LHCN-M2 (cell line): ENCODE results near the gene FGF3. TPM values are rescaled to one million over a fixed set of nuclear protein-coding genes. Genes with fewer than 3 reads are reported as not detected.
A peak's percentile ranks its signal among the peaks of the same experiment; 100 is the strongest.

Source experiments
- DNase-seq: peaks from one replicate; pipeline ENCODE4 v3.0.0-alpha.2; 2012; ENCODE audit warnings: low read depth
- total RNA-seq: library from RNA; depleted of rRNA; stranded (reverse); fragments of >200 nt; gene quantifications from 2 replicates; pipeline ENCODE4 v1.2.3, GENCODE V29; 2014

FGF3 gene
- total RNA-seq, 1 experiment from 2014 or later, result not detected

DNA sequence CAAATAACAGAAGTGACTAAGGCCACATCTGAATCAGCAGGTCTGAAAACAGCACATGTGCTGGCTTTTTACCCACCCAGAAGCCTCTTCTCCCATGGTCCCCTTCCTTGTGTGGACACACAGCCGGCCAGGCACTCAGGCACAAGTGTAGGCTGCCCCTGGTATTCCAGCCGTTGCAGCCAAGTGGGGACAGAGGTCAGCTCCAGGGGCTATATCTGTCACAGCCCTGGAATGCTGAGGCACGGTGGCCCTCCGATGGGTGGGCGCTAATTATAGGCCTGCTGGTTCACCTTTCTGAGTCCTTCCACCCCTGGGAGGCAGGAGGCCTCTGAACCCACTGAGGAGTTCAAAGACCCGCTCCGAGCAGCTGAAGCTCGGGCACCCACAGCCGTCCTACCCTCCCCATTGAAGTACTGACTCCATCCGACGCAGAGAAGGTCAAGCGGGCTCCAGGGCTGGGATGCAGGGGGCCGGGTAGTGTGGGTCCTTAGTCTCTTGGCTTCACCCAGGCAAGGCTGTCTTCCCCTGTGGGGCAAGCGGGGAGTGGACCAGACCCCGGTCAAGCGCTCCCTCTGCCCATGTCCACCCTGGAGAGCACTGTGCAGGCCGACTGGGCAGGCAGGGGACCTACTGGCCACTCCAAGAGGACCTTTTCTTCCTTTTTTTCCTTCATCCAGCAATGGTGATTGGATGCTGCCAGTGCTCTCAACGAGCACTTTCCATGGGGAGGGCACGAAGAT, 14.3 kb downstream of the FGF3 start:
- DNase-seq, result no peak

DNA sequence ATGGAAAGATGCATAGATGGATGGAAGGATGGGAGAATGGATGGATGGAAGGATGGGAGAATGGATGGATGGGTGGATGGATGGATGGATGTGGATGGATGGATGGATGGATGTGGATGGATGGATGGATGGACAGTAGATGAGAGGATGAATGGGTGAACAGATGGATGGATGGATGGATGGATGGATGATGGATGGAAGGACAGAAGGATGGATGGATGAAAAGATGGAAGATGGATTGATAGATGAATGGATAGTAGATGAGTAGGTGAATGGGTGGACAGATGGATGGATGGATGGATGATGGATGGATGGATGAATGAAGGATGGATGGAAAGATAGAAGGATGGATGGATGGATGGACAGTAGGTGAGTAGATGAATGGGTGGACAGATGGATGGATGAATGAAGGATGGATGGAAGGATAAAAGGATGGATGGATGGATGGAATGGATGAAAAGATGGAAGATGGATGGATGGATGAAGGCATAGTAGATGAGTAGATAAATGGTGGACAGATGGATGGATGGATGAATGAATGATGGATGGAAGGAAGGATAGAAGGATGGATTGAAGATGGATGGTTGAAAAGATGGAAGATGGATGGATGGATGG, 15.5 kb downstream of the FGF3 start:
- DNase-seq, result no peak

DNA sequence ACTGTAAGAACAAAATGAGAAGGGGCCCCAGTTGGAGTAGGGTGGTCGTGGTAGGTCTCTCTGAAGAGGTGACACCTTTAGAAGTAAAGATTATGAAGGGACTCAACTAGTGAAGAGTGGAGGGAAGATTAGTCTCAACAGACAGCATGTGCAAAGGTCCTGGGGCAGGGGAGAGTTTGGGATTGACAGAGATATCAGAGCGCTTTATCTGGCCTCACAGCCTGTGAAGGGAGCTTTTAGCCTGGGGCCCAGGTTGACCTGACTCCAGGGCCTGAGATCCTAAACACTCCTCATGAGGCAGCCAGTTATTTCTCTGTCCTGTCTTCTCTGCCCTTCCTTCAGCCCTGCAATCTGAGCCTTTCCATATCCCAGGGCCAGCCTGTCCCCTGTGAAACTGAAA, 16.2 kb downstream of the FGF3 start:
- DNase-seq, result no peak

DNA sequence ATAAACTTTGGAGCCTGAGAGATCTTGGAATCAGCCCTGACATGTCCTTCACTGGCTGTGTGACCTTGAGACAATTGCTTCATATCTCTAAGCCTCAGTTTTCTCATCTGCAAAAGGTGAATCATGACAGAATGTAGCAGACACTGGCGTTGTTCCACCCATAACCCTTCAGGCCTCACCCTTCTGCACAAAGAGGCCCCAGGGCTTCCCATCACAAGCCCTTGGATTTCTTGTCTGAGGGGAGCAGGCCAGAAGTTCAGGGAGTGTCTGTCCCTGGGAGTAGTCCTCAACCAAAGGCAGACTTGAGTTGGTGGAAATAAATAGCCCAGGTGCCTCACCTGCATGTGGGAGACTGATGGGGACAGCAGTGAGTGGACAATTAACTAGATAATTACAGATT, 16.6 kb downstream of the FGF3 start:
- DNase-seq, result no peak

DNA sequence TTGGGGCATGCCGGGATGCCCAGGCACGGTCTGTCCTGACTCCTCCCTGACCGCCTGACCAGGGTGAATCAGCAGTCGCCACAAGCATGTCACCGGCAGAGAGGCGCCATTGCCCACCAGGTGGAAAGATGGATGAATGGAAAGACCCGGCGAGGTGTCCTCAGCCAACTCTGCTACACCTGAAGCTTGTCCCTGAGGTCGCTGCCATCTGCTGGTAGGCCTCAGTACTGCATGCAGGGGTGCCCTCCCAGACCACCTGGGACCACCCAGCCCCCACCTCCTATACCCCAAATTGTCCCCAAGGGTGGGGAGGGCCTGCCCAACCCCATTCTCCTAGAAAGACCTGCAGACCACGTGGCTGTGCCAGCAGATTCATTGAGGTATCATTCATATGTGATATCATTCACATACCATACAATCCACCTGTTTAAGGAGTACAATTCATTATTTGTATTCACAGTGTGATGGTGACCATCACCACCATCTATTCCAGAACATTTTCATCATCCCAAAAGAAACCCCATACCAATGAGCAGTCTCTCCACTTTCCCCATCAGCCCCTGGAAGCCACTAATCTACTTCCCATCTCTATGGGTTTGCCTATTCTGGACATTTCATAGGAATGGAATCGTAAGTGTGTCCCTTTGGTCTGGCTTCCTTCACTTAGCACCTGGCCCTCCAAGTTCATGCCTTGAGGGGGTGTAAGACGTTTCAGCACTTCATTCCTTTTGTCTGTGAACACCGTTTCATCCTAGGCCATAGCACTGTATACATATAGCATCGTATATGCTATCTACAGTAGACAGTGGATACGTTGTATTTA, 17.5 kb downstream of the FGF3 start:
- no peak for DNase-seq

DNA sequence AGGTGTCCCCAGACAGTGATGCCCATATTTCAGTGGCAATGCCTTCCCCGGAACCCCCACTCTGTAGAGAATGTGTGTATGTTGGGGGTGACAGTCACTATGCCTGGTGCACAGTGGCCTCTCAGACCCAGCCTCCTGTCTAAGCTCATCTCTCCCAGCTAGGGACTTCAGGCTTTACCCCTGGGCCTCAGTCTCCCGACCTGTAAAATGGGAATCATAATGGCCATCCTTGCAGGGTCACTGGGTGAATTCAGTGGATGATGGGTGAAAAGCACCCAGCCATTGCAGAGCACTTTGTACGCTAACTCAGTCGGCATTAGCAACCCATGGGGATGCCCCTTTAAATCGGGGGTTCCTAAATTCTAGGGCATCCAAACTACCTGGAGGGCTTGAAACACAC, 18.9 kb downstream of the FGF3 start:
- no peak for DNase-seq

DNA sequence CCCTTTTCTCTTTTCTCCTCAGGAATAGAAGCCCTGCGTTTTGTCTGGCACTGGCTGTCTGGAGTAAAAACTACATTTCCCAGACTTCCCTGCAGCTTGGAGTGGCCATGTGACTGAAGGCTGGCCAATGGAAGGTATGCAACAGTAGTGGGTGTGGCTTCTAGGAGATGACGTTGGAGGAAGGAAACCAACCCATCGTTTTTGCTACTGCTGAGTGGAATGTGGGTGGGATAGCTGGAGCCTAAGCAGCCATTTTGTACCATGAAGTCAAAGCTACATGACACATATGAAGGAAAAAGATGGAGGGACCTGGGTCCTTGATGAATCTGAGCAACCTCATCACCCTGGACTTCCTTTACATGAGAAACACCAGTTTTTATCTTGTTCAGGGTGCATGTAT, 19.6 kb downstream of the FGF3 start:
- DNase-seq, result peak; percentile 11

DNA sequence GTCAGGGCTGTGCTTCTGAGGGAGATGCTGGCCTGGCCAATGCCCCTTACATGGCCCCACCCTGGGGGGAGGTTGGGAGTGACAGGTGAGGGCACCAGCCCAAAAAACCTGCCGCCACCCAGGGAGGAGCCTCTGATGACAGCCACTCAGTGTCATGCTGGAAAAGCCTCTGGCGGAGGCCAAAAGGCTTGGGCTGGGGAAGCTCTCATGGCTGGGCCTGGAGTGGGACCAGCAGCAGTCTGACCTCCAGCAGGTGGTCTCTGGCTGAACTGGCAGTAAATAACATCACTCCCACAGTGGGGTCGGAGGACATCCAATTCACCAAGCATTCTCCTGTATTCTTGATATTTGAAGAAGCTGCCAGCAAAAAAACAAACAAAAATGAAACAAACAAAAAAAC, 20.1 kb downstream of the FGF3 start:
- no peak for DNase-seq

DNA sequence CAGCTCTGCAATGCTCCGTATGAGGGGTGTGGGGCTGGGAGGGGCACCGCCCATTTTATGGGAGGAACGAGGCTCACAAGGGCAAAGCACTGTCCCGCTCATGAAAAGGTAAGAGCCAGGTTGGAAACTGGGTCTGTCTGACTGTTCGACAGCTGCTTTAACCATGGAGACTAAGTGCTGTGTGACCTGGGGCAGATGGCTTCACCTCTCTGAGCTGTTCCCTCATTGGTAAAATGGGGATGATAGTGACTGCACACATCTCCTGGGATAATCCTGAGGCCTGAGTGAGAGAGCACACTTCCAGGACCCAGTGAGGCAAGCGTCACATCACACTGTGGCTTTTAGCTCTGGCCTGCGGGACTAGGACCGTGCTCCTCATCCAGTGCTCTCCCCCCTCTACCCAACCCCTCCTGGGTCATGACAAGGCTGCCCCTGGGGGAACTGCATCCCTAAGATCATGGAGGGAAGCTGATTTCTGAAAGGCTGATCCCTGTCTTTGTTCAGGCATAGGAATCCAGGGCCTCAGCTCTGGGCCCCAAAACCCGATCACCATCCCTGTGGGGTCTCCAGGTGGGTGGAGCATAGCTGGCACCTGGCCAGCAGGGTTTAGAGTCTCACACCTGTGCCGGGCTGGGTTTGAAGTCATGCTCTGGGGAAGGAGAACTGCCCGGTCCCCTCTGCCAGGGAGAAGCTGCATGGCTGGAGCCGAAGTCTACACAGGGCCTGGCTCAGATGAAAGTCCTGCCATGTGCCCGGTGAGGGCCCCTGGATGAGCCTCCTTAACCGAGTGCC, 21.3 kb downstream of the FGF3 start:
- no peak for DNase-seq

DNA sequence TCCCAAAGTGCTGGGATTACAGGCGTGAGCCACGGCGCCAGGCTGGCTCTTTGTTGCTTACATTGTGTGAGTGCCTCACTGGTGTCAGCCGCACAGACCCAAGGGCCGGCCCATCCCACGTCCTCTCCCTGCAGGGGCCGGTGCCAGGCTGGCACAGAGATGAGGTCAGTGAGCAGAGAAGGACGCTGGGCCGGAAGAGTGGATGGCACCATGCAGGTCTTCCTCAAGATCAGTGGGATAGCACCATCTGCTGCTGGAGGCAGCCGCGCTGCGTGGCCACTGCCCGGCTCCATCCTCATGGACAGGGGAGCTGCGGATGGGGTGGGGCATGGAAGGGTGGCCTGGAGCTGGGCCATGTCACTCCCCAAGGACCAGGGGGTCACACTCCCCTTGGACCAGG, 22.1 kb downstream of the FGF3 start:
- no peak for DNase-seq

DNA sequence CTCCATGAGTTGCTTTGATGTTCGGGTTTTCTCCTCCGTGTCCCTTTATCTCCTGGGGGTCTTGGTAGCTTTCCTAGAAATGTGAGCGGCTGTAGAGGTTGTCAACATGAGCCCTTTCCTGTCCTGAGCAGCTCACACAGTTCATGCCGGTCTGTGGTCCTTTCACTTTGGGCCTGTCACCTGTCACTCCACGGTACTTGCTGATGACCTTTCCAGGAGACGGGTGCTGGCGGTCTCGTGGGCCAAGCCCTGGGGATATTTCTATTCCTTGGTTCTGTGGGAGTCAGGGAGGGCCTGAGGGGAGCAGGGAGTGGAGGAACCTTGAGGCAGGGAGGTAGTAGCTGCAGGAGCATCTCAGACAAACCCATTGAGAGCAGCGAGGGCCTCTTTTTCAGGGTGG, 23.2 kb downstream of the FGF3 start:
- no peak for DNase-seq

DNA sequence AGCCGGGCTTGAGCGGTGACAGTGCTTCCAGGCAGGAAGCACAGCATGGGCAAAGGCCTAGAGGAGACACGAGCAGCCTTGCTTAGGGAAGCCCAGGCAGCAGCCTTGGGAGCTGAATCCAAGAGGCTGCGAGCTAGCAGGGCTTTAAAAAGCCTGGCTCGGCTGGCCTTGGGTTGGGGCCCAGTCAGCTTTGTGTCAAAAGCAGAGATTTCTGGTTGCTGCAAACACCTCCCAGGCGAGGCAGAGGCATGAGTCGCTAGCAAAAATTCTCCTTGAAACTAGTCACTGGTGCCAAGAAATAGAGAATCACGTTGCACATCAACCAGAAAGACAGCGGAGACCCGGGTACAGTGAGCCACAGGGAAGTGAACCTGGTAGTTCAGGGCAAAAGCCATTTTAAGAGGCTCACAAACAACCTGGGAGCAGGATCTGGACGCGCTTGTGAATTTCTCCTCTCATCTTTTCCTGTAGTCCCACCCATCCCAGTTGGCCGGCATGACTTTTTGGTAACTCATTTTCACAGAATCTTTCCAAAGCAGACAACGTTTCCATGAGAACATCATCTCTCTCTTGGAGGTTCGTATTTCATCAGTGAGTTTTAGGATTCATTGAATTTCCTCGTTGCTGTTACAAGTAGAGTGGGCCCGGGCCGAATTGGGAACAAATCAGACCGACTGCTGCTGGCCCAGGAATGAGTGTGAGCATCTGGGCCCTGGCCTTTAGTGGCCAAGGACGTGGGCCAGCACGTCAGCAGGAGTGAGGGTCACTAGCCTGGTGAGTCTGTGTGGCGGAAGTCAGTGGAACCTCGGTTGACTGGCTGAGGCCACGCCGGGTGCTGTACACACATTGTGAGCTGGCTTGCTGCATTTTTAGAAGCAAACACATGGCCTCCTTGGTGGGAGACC, 27.7 kb downstream of the FGF3 start:
- peak; percentile 44 for DNase-seq

DNA sequence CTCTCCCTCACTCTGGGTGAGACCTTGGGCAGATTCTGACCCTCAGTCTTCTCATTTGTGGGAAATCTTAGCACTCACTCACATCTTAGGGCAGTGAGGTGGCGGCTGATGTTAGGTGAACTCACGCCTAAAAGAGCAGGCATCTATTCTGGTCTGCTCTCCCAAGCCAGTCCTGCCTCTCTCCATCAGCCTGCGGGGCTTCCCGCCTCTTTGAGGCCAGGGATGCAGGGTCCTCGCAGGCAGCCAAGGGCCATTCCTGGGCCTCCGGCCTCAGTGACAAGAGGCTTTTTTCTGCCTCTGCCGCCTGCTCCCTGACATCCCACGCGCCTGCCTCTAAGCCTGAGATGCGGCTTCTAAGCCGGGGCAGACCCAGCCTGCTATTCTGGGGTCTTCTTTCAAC, 30.3 kb downstream of the FGF3 start:
- no peak for DNase-seq

DNA sequence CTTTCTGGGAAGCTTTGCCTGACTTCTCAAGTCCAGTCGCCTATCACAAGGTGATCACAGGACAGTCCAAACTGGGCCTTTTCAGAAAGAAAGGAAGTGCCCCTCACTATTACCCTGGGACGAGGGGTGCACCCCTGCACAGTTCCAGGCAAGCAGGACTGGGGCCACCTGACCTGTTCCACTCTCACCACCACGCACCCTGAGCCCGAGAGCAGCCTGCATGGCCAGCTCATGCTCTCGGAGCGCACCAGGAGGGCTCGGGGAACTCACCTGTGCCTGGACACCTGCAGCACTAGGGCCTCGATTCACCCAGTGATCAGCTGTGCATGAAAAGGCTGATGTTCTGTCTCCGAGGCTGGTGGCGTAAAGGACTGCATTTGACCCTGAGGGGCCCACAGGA, 31.3 kb downstream of the FGF3 start:
- no peak for DNase-seq

DNA sequence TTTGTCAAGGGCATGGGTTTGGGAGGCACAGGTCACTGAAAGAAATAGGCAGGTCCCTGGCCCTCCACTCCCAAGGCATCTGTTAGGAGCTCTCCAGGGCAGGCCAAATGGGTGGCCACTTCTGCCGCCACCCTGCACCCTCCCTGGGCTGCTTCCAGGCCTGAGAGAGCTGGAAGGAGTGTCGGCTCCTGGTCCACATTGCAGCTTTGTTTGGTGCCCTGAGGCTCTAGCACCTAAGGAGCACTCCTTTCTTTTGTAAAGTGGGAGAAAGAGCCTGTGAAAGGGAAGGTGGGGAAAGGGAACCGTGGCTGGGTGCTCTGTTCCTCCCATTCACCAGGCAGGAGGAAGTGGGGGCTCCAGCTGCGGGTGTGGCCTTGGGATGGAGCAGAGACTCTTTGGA, 31.8 kb downstream of the FGF3 start:
- DNase-seq, result no peak

DNA sequence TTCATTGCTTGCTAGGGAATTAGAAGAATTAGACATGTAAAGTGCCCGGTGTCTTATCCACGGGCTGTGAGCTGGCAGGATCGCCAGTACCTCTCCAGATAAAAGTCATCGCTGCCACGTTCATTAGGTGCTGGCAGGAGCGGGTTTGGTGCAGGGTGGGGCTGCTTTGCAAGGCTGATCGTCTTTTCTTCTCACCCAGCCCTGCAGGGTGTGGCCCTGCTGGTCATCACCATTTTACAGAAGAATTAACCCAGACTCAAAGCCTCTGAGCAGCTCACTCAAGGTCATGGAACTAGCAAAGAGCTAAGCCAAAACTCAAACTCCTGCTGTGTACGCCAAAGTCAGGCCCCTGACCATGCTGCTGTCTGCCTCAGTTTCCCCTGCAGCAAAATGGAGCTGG, 38.0 kb downstream of the FGF3 start:
- no peak for DNase-seq

DNA sequence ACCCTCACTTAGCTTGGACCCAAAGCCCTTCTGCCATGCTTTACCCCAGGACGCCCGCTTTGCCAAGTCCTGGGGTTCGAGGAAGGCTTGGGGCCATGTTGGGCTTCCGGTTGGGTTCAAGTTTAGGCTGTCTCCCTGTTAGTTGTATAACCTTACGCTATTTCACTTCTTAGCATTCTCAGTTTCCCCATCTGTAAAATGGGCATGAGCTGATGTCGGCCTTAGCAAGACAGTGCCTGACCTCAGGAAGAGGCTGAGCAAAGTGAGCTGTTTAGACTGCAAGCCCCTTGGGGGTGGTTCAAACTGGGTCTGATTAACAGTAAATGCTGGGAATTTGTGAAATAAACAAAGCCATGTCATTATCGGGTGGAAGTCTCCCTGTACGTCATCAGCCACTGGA, 40.8 kb downstream of the FGF3 start:
- no peak for DNase-seq

DNA sequence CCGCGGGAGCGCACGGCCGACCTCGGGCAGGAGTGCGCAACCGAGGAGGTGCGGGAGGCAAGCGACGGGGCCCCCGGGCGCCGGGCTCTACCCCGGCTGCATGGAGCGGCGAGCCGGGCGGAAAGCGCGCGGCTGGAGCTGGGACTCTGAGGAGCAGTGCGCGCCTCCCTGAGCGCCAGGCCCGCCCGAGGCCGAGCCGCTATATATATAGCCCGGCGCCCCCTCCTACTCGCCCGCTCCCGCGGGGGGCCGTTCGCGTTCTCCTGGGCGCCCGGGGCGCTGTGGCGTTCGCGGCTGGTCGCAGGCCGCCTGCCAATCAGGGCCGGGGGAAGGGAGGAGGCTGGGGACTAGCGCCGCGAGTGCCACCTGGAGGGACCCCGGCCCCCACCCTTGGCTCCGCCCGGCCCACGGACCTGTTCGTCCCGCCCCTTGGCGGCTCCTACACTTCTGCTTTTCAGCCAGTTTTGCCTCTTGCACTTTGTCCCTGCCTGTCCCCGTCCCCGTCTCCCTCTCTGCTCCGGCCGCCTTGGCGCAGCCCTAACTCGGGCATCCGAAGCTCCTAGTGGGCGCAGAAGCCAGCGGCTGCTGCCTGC, 44.0 kb downstream of the FGF3 start, which contains the start of gene FGF4:
Gene FGF4 (minus strand): TSS at position 179 of the 593 bp plus-strand sequence. CDS start 257 bp downstream, outside the sequence.
- DNase-seq, result no peak

DNA sequence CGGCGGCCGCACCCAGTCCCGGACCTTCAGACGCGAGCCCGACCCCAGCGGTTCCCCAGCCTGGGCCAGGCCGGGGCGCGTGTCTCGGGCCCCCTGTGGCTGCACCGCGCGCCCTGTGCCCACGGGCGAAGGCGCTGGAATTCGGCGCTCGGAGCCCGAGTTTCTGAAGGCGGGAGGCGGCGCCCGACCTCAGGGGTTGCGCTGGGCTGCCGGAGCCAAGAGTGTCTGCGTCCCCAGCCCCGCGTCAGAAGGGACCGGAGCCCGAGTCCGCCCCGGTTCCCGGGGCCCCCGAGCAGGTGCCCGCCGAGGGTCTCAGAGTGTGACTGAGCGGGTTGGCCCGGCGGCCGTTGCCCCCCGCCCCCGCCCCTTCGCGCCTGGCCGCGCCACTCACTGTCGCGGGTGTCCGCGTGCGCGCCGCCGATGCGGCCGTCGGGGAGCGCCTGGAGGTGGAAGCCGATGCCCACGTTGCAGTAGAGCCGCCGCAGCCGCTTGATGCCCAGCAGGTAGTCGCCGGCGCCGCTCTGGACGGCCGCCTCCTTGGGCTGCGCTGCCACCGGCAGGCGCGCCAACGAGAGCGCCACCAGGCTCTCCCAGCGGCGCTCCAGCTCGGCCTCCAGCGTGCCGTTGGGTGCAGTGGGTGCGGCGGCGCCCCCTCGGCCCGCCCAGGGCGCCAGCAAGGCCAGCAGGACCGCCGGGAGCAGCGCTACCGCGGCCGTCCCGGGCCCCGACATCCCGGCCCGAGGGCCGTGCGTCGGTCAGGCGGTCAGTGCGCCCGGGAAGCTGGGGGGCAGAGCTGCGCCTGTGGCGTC, 44.7 kb downstream of the FGF3 start:
- DNase-seq, result no peak
